T-helper 17 cell (primary cell): ENCODE data around the gene UCHL3. TPM values are rescaled to one million over a fixed set of nuclear protein-coding genes. Genes with fewer than 3 reads are reported as not detected.
A peak's percentile ranks its signal among the peaks of the same experiment; 100 is the strongest.
"Not testable (repeated sequence)": the region's sequence is repeated elsewhere in the genome, so short reads cannot be mapped to it uniquely, and the experiment has no call there.

Source experiments
- ATAC-seq: fragments of 150-1000 bp; cut with Tn5 transposase; 2 replicates; pipeline ENCODE4 v1.10.0; 2021; ENCODE audit warnings: mild to moderate bottlenecking, moderate library complexity
- DNase-seq, 3 donors: peaks; one replicate each; pipeline versions ENCODE4 v3.0.0 to v3.0.0-alpha.2; 2020 to 2021
- H3K9me3 ChIP-seq: one replicate; pipeline ENCODE4 v1.7.0; 2013; ENCODE audit warnings: low read length, mild to moderate bottlenecking; ENCODE audit not compliant: control insufficient read depth, poor library complexity, severe bottlenecking
- H3K27ac Mint-ChIP-seq: one replicate; pipeline ENCODE4 v1.8.0; 2022; ENCODE audit warnings: mild to moderate bottlenecking, moderate library complexity, mixed read lengths
- H3K27me3 Mint-ChIP-seq: one replicate; pipeline ENCODE4 v1.8.0; 2022; ENCODE audit warnings: mixed read lengths
- H3K36me3 Mint-ChIP-seq: one replicate; pipeline ENCODE4 v1.8.0; 2022; ENCODE audit warnings: low read depth, mixed read lengths
- H3K4me1 Mint-ChIP-seq: one replicate; pipeline ENCODE4 v1.8.0; 2022; ENCODE audit warnings: mild to moderate bottlenecking, mixed read lengths
- H3K4me3 Mint-ChIP-seq: one replicate; pipeline ENCODE4 v1.8.0; 2022; ENCODE audit warnings: mild to moderate bottlenecking, moderate library complexity, mixed read lengths
- total RNA-seq, 4 donors: library from RNA in 2 of 4; stranded (reverse) in 2 of 4; gene quantifications; one replicate each; pipeline ENCODE4 v1.2.3 and lab custom pipeline; 2022 to 2026

UCHL3 gene
- total RNA-seq, 2 donors from 2014 or later: 18.2 to 27.3 TPM

DNA sequence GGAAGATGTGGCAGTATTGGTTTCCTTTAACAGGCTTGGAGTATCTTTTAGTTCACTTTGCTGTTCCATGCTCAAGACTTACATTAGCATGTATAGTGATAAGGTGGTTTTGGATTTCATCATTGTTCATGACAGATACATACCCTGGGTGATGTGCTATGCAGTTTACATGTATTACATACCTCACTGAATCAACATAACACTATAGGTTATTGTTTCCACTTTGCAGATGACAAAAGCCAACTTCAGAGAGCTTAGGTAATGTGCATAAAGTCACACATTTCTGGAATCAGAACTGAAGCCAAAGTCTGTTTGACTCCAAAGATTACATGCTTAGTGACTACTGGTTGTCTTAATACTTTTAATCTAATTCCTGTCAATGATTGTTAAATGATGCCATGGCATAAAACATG, 19.0 kb upstream of the UCHL3 start:
- Mint-ChIP-seq H3K27ac (peak overlapping the region; percentile 67), H3K4me3 (no peak overlapping the region), H3K27me3 (no peaks in the 10 kb centered on the region), H3K4me1 (peaks cover 32% of the 10 kb centered on the region), H3K36me3 (peaks cover 10% of the 10 kb centered on the region)
- no peak for ATAC-seq
- DNase-seq: no peak
- H3K9me3 ChIP-seq: no peaks in the 10 kb centered on the region

DNA sequence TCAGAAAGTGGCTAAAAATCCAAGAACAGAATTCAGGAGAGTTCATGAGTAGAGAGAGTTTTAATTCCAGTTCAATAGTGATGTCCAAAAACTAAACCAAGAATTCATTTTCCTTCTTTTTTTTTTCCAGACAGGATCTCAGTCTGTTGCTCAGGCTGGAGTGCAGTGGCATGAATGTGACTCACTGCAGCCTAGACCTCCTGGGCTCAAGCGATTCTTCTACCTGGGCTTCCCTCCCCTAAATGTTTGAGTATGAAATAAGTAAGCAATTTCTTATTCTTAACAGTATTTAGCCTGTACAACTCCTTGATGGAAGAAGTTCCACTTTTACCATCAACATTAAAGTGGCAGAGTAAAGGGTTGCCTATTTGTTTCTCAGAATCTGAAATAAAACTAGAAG, 15.7 kb upstream of the UCHL3 start:
- Mint-ChIP-seq H3K27me3 (no peaks in the 10 kb centered on the region), H3K4me1 (peaks cover 48% of the 10 kb centered on the region), H3K4me3 (no peak overlapping the region), H3K27ac (peak overlapping the region; percentile 51), H3K36me3 (peaks cover 10% of the 10 kb centered on the region)
- no peaks in the 10 kb centered on the region for H3K9me3 ChIP-seq
- no peak for DNase-seq
- no peak for ATAC-seq

DNA sequence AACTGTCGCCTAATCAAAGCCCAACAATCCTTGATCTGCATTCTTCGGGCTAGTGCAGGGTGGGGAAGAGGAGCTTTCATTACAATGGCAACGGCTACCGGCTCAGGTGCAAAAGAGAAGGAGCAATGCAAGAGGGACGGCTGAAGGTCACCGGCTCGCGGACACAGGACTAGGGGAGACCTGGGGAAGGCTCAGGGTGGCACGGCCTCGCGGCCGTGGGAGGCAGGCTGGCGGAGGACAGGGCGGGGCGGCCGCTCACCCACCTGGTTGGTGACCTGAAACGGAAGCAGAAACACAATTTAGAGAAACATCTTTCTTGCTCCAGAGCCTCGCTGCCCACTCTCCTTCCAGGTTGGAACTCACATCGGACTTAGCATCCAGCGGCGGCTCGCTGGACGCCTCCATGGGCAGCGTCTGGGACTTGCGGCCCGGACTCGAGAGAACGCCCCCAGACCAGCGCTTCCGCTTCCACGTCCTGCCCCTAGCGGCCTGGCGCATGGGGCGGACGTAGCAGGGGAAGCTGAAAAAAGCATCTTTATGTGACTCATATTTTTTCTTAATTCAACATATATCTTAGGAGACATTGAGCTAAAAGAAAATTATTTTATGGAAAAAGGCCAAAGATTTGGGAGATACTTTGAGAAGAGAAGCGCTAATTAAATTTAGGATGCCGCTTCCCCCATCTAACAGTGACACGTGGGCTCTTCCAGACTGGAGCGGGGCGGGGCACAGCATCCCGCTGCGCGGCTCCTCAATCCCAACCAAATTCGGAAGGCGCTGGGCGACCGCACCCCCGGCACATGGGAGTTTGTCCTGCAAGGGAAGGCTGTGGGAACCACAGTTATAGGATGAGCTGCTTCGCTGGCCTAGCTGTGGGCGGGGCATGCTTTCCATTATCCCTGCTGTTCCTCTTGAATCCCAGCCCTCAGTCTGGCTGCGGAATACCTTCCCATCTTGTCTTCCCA, 11.9 kb upstream of the UCHL3 start, which contains the start of gene COMMD6:
TSS of gene COMMD6 (minus strand) at position 441 of the 965 bp plus-strand sequence. CDS start at position 405, 36 bp downstream.
- DNase-seq (peak; percentile 47 to 57 (median 55)), ATAC-seq (peak; percentile 93)
- no peaks in the 10 kb centered on the region for H3K9me3 ChIP-seq
- peaks cover 7% of the 10 kb centered on the region for H3K27me3 Mint-ChIP-seq
- H3K27ac Mint-ChIP-seq: peak within 1 kb of the TSS; percentile 93
- H3K4me3 Mint-ChIP-seq: peak within 1 kb of the TSS; percentile 98
- peaks cover 33% of the 10 kb centered on the region for H3K4me1 Mint-ChIP-seq
- peaks cover 10% of the 10 kb centered on the region for H3K36me3 Mint-ChIP-seq

DNA sequence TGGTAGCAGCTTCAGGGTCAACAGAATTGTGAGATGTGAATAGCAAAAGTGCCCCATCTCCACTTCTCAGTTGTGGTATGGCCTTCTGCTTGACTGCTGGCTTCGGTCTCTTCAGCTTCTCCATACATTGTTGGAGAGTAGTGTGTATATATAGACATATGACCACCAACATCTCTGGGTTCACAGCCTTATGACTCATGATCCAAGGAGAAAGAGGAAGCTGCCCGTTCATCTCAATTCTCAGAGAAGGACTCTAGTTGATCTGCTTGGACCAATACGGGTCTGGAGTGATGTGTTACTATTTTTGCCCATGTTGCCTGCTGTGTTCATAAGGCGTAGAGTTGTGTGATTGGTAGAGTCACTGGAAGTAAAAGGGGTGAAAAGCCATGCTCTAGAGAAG, 8.3 kb upstream of the UCHL3 start:
- H3K9me3 ChIP-seq: no peaks in the 10 kb centered on the region
- no peak for DNase-seq
- peaks cover 3% of the 10 kb centered on the region for H3K36me3 Mint-ChIP-seq
- H3K27ac Mint-ChIP-seq: no peak overlapping the region
- peaks cover 16% of the 10 kb centered on the region for H3K4me1 Mint-ChIP-seq
- H3K4me3 Mint-ChIP-seq: no peak overlapping the region
- H3K27me3 Mint-ChIP-seq: peaks cover 7% of the 10 kb centered on the region
- no peak for ATAC-seq

DNA sequence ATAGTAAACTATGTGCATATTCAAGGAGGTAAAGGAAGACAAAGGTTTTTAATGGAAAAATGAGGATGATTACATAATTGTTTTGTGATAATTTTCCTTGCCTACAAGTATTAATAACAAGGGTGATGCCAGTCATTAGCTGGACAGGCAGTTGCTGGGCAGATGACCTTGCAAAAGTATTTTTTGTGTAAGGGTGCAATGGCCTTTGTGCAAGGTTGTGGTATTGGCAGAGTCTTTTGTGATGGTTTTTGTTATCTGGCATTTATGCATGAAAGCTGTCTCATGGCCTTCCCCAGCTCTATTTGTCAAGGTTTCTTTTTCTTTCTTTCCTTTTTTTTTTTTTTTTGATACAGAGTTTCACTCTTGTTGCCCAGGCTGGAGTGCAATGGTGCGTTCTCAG, 7.6 kb upstream of the UCHL3 start:
- Mint-ChIP-seq H3K4me1 (peaks cover 10% of the 10 kb centered on the region), H3K27me3 (peaks cover 7% of the 10 kb centered on the region), H3K4me3 (no peak overlapping the region), H3K36me3 (peaks cover 3% of the 10 kb centered on the region), H3K27ac (no peak overlapping the region)
- H3K9me3 ChIP-seq: no peaks in the 10 kb centered on the region
- DNase-seq (no peak), ATAC-seq (no peak)

DNA sequence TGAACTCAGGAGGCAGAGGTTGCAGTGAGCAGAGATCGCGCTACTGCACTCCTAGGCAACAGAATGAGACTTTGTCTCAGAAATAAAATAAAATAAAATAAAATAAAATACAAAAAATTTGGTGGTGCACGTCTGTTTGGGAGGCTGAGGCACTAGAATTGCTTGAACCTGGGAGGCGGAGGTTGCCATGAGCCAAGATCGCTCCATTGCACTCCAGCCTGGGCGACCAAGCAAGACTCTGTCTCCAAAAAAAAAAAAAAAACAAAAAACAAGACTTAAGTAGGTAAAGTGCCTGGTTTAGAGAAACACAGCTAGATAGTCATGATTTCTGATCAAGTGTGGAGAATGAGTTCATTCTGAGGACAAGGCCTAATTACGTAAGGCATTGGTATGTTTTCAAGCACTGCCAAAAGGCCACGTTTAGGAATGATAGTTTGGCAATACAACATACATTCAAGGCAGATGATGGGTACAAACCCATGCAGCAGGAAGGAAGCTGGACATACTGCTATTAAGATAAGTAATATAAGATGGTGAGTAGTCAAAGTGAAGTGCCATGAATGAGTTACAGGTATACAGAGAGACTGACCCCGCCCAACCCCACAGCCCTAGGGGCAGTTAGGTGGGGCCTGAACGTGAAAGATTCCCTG, 4.8 kb upstream of the UCHL3 start:
- Mint-ChIP-seq H3K4me3 (no peak overlapping the region), H3K36me3 (peaks cover 2% of the 10 kb centered on the region), H3K27me3 (peaks cover 7% of the 10 kb centered on the region), H3K27ac (no peak overlapping the region), H3K4me1 (peaks cover 11% of the 10 kb centered on the region)
- DNase-seq (no peak), ATAC-seq (no peak)
- H3K9me3 ChIP-seq: no peaks in the 10 kb centered on the region

DNA sequence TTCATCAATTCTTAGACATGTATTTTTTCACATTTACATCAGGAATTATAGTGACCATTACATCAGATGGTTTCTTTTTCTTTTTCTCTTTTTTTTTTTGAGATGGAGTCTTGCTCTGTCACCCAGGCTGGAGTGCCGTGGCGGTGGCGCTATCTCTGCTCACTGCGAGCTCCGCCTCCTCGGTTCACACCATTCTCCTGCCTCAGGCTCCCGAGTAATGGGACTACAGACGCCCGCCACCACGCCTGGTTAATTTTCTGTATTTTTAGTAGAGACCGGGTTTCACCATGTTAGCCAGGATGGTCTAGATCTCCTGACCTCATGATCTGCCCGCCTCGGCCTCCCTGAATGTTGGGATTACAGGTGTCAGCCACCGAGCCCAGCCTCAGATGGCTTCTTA, 4.2 kb upstream of the UCHL3 start:
- ATAC-seq, DNase-seq, H3K9me3 ChIP-seq, H3K27me3 Mint-ChIP-seq, H3K27ac Mint-ChIP-seq, H3K4me3 Mint-ChIP-seq, H3K36me3 Mint-ChIP-seq: not testable (repeated sequence)
- peaks cover 15% of the 10 kb centered on the region for H3K4me1 Mint-ChIP-seq

DNA sequence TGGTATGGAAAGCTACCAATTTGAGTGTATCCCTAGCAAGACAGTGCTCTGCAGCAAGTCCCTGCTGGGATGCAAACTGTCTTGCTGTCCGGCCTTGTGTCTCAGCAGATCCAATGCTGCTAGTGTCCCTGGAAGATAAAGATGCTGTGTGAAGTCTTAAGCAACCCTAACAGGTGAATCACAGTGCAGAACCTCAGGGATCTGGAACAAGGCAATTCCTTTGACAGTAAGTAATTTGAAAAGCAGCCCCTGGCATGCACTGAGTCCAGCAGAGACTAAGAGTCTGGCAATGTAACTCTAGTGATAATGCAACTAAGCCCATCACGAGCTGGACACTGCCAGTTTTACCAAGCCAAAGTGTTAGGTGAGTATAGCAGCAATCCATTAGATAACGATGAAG, 1.7 kb upstream of the UCHL3 start:
- Mint-ChIP-seq H3K27ac (no peak overlapping the region), H3K4me3 (no peak overlapping the region), H3K36me3 (peaks cover 5% of the 10 kb centered on the region), H3K4me1 (peaks cover 27% of the 10 kb centered on the region), H3K27me3 (no peaks in the 10 kb centered on the region)
- DNase-seq (no peak), ATAC-seq (no peak)
- H3K9me3 ChIP-seq: no peaks in the 10 kb centered on the region

DNA sequence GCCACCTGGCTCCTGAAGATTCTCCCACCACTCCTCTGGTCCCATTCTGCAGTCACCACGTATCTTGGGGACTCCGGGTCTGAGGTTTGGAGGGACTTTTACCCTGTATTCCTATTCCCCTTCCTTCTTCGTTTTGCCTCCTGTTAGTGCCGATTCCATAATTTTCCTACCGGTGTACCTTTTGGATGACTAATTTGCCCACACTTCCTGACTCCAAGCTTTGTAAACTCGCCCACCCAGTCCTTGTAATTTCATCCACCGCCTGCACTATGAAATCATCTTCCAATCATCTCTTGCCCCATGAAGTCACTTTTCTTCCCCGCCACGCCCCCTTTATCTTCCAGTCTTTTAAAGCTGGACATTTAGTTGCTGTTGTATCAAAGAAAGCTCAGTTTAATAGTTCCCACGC, 572 bp downstream of the UCHL3 start:
- H3K4me1 Mint-ChIP-seq: peaks cover 41% of the 10 kb centered on the region

DNA sequence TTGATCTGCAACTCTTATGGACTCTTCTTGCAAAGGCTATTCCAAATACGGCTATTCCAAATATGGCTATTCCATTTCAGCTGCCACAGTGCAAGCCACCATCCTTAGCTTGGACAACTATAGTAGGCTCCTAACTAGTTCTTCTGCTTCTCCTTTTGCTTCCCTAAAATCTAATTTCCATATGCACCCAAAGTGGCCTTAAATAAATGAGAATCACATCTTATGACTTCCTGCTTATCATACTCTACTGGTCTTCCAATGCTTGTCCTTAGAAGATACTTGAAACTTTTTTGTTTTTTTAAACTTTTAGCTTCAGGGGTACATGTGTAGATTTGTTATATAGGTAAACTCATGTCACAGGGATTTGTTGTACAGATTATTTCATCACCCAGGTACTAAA, 4.9 kb downstream of the UCHL3 start:
- peaks cover 16% of the 10 kb centered on the region for H3K36me3 Mint-ChIP-seq
- no peak overlapping the region for H3K4me3 Mint-ChIP-seq
- DNase-seq: no peak
- H3K27ac Mint-ChIP-seq: no peak overlapping the region
- no peak for ATAC-seq
- no peaks in the 10 kb centered on the region for H3K9me3 ChIP-seq
- no peaks in the 10 kb centered on the region for H3K27me3 Mint-ChIP-seq
- H3K4me1 Mint-ChIP-seq: peaks cover 42% of the 10 kb centered on the region

More for the DNA sequence above, 572 bp downstream of the UCHL3 start:
- H3K36me3 Mint-ChIP-seq: peaks cover 17% of the 10 kb centered on the region
- H3K4me3 Mint-ChIP-seq: peak overlapping the region; percentile 97
- peak overlapping the region; percentile 98 for H3K27ac Mint-ChIP-seq
- DNase-seq (no peak), ATAC-seq (no peak)
- no peaks in the 10 kb centered on the region for H3K9me3 ChIP-seq
- H3K27me3 Mint-ChIP-seq: no peaks in the 10 kb centered on the region

DNA sequence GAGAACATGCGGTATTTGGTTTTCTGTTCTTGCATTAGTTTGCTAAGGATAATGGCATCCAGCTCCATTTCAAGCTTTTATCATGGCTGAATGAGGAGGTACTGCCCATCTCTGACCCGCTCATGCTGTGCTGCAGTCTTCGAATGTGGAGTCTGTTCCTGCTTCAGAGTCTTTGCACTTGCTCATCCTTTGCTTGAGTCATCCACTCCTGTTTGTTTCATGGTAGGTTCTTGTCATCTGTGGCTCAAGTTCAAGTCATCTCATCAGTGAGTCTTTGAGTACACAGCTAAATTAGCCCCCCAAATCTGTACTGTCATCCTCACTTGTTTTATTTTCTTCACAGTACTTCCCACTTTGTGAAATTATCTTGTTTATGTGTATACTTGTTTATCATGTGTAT, 5.4 kb downstream of the UCHL3 start:
- Mint-ChIP-seq H3K27me3 (no peaks in the 10 kb centered on the region), H3K4me3 (no peak overlapping the region), H3K27ac (no peak overlapping the region), H3K36me3 (peaks cover 16% of the 10 kb centered on the region), H3K4me1 (peaks cover 41% of the 10 kb centered on the region)
- DNase-seq (no peak), ATAC-seq (no peak)
- H3K9me3 ChIP-seq: no peaks in the 10 kb centered on the region

DNA sequence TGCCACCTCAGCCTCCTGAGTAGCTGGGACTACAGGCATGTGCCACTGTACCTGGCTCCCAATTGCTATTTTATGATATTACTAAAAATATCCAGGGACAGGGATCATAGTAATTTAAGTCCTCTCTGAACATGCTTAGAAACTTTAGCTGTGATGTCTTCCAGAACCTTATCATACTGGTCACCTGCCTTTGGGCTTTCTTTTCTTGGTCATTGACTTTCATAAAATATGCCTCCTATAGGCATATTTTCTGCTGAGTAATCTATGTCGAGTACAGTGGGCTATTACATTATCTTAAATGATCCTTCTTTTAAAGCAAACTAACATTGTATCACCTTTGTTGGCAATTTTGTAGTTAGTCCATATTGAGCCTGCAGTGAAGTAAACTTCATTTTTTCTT, 6.2 kb downstream of the UCHL3 start:
- Mint-ChIP-seq H3K4me3 (no peak overlapping the region), H3K36me3 (peaks cover 14% of the 10 kb centered on the region), H3K27ac (no peak overlapping the region), H3K4me1 (peaks cover 36% of the 10 kb centered on the region), H3K27me3 (no peaks in the 10 kb centered on the region)
- ATAC-seq (no peak), DNase-seq (no peak)
- no peaks in the 10 kb centered on the region for H3K9me3 ChIP-seq

DNA sequence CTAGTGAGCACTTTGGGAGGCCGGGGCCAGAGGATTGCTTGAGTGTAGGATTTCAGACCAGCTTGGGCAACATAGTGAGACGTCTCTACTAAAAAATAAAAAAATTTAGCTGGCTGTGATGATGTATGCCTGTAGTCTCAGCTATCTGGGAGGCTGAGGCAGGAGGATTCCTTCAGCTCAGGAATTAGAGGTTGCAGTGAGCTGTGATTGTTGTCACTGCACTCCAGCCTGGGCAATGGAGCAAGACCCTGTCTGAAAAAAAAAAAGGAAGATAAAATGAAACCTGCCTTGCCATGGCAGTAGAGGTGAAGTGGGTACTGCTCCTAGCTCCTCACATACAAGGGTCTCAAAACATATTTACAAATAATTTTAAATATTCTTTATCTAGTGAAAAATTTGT, 7.4 kb downstream of the UCHL3 start:
- no peaks in the 10 kb centered on the region for H3K27me3 Mint-ChIP-seq
- DNase-seq (no peak), ATAC-seq (no peak)
- peaks cover 32% of the 10 kb centered on the region for H3K4me1 Mint-ChIP-seq
- H3K36me3 Mint-ChIP-seq: peaks cover 14% of the 10 kb centered on the region
- no peaks in the 10 kb centered on the region for H3K9me3 ChIP-seq
- H3K4me3 Mint-ChIP-seq: no peak overlapping the region
- H3K27ac Mint-ChIP-seq: no peak overlapping the region
